Gastrocnemius medialis (tissue), 4 donors: ENCODE measurements around the gene KCNJ10. TPM values are rescaled to one million over a fixed set of nuclear protein-coding genes. Genes with fewer than 3 reads are reported as not detected.

Source experiments
- ATAC-seq, 2 donors: fragments of 150-250 bp; one replicate each; pipeline ENCODE4 v1.9.1; 2016
- DNase-seq, 2 donors: peaks; one replicate each; pipeline ENCODE4 v3.0.0-alpha.2; 2019
- H3K27ac ChIP-seq, 4 donors: fragments of 200-600 bp; sonication (generic); 1 replicate in 1 of 4; 2 replicates in 3 of 4; pipeline ENCODE4 v1.5.1; 2016 to 2018; ENCODE audit warnings: mild to moderate bottlenecking in 2 of 4, moderate library complexity in 1 of 4
- H3K27me3 ChIP-seq, 3 donors: fragments of 200-600 bp; sonication (generic) in 2 of 3; 1 replicate in 1 of 3; 2 replicates in 2 of 3; pipeline versions ENCODE4 v1.5.1 to v1.6.0; 2016 to 2019; ENCODE audit warnings: mild to moderate bottlenecking in 1 of 3, moderate library complexity in 1 of 3
- H3K36me3 ChIP-seq, 2 donors: fragments of 200-600 bp; sonication (generic) in 1 of 2; one replicate each; pipeline ENCODE4 v1.5.1; 2017 to 2018
- H3K4me1 ChIP-seq, 2 donors: fragments of 200-600 bp; sonication (generic) in 1 of 2; one replicate each; pipeline ENCODE4 v1.5.1; 2016 to 2017; ENCODE audit warnings: mild to moderate bottlenecking in 2 of 2
- H3K4me3 ChIP-seq, 4 donors: fragments of 200-600 bp; sonication (generic) in 3 of 4; 1 replicate in 1 of 4; 2 replicates in 3 of 4; pipeline ENCODE4 v1.5.1; 2016 to 2019; ENCODE audit warnings: mild to moderate bottlenecking in 2 of 4
- H3K9me3 ChIP-seq, 3 donors: fragments of 200-600 bp; sonication (generic) in 2 of 3; 1 replicate in 1 of 3; 2 replicates in 2 of 3; pipeline ENCODE4 v1.5.1; 2016 to 2019
- POLR2A ChIP-seq, 2 donors: fragments of 450-650 bp; IDR thresholded peaks; one replicate each; pipeline ENCODE4 v1.6.1; 2017; ENCODE audit warnings: antibody characterized with exemption in 2 of 2, mild to moderate bottlenecking in 2 of 2, moderate library complexity in 2 of 2
- in situ Hi-C, 4 donors: fragments of 200-750 bp; cut with MboI; loops; one replicate each; pipeline versions ENCODE4 v1.15.0 to v1.8.0; 2017; ENCODE audit warnings: low sequenced_read_pairs in 4 of 4
- intact Hi-C: fragments of 100-400 bp; cut with DNase I; formaldehyde crosslinking; loops from one replicate; pipeline ENCODE4 v1.15.1; 2023; ENCODE audit warnings: low total_unique reads
- total RNA-seq, 4 donors: library from RNA; depleted of rRNA; stranded (reverse); fragments of >200 nt; gene quantifications; one replicate each; pipeline versions ENCODE4 v1.1.0 to v1.2.3, GENCODE V29; 2016
- TF ChIP-seq, protein P1 (sequence below), 5 experiments: fragments of 450-650 bp in 3 of 5; fragments of 200-600 bp in 2 of 5; sonication (generic) in 2 of 5; IDR thresholded peaks in 4 of 5; conservative IDR thresholded peaks in 1 of 5; 1 replicate in 4 of 5; 2 replicates in 1 of 5; pipeline ENCODE4 v1.5.1; 2016 to 2019; ENCODE audit warnings: antibody characterized with exemption in 5 of 5, mild to moderate bottlenecking in 3 of 5, moderate library complexity in 3 of 5

KCNJ10 gene
- total RNA-seq, 4 donors from 2014 or later: not detected

DNA sequence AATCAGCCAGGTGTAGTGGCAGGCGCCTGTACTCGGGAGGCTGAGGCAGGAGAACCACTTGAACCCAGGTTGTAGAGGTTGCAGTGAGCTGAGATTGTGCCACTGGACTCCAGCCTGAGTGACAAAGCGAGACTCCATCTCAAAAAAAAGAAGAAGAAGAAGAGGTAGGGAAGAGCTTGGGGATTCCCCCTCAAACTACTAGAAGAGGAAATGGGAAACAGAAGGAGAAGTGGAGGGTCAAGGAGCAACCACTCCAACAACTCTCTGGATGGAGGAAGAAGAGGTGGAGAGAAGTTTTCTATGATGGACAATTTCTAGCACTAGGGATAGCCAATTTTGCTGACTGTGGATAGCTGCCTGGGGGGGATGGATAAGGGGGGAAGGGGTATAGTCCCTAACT lies 101.1 kb downstream of the KCNJ10 start:
- DNase-seq: no peak
- in situ Hi-C loops: no loop called here

DNA sequence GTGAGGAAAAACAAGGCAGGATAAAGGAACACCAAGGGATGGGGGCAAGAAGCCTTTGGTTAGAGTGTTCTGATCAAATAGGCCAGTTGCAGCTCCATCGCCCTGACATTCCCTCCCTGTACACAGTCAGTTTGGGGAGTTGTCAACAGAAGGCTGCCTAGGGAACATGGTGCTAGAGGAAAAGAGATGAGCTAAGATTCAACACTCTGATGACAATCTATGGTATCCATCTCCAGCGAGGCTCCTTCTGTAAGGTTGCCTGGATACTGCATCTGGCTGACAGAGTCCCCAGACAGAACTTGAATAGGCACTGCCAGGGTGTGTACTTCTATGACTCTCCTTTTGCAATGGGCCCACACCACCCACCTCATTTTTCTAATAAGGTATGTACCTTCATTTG lies 104.7 kb downstream of the KCNJ10 start:
- Histone ChIP-seq H3K9me3 (no peaks in the 10 kb centered on the region), H3K27me3 (peaks cover 0 to 2% (median 0%) of the 10 kb centered on the region in 3 donors), H3K36me3 (no peaks in the 10 kb centered on the region), H3K4me1 (no peaks in the 10 kb centered on the region), H3K4me3 (no peak overlapping the region), H3K27ac (no peak overlapping the region)
- in situ Hi-C loops: no loop called here
- TF ChIP-seq, protein P1, sequence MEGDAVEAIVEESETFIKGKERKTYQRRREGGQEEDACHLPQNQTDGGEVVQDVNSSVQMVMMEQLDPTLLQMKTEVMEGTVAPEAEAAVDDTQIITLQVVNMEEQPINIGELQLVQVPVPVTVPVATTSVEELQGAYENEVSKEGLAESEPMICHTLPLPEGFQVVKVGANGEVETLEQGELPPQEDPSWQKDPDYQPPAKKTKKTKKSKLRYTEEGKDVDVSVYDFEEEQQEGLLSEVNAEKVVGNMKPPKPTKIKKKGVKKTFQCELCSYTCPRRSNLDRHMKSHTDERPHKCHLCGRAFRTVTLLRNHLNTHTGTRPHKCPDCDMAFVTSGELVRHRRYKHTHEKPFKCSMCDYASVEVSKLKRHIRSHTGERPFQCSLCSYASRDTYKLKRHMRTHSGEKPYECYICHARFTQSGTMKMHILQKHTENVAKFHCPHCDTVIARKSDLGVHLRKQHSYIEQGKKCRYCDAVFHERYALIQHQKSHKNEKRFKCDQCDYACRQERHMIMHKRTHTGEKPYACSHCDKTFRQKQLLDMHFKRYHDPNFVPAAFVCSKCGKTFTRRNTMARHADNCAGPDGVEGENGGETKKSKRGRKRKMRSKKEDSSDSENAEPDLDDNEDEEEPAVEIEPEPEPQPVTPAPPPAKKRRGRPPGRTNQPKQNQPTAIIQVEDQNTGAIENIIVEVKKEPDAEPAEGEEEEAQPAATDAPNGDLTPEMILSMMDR (IDR thresholded peaks at IDR 0.05 in 4 of 5, conservative IDR thresholded peaks at IDR 0.05 in 1 of 5): no peak
- TF ChIP-seq POLR2A (IDR thresholded peaks at IDR 0.05): no peak
- ATAC-seq (no peak), DNase-seq (no peak)
- intact Hi-C loops: no loop called here

More for the DNA sequence above, 101.1 kb downstream of the KCNJ10 start:
- H3K27ac ChIP-seq: no peak overlapping the region
- no peak overlapping the region for H3K4me3 ChIP-seq
- intact Hi-C loops: no loop called here
- ATAC-seq: no peak
- no peaks in the 10 kb centered on the region for H3K4me1 ChIP-seq
- H3K27me3 ChIP-seq: peaks cover 0 to 2% (median 0%) of the 10 kb centered on the region in 3 donors
- TF ChIP-seq POLR2A (IDR thresholded peaks at IDR 0.05): no peak
- TF ChIP-seq, protein P1 (IDR thresholded peaks at IDR 0.05 in 4 of 5, conservative IDR thresholded peaks at IDR 0.05 in 1 of 5): no peak
- H3K9me3 ChIP-seq: no peaks in the 10 kb centered on the region
- H3K36me3 ChIP-seq: no peaks in the 10 kb centered on the region

DNA sequence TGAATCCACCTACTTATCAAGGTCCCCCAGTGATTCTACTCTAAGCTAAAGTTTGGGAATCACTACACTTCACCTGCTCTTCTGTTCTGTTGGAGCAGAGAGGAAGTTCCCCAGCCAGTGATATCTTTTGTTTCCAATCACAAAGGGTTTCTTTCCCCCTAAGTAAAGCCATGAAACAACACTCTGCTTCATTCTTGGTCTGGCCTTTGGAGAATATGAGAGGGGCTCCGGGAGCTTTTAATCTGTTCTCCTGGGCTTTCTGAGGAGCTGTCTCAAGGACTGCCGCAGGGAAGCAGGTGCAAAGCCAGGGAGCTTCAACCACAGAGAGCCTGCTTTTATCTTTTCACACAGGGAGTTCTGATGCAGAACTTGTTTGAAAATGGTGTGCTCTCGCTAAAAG lies 105.8 kb downstream of the KCNJ10 start:
- intact Hi-C loops: no loop called here
- Histone ChIP-seq H3K9me3 (no peaks in the 10 kb centered on the region), H3K4me3 (no peak overlapping the region), H3K27me3 (peaks cover 0 to 2% (median 0%) of the 10 kb centered on the region in 3 donors), H3K27ac (no peak overlapping the region), H3K4me1 (no peaks in the 10 kb centered on the region), H3K36me3 (no peaks in the 10 kb centered on the region)
- no peak for TF ChIP-seq POLR2A (IDR thresholded peaks at IDR 0.05)
- TF ChIP-seq, protein P1 (IDR thresholded peaks at IDR 0.05 in 4 of 5, conservative IDR thresholded peaks at IDR 0.05 in 1 of 5): no peak
- no peak for DNase-seq
- no peak for ATAC-seq
- in situ Hi-C loops: no loop called here

DNA sequence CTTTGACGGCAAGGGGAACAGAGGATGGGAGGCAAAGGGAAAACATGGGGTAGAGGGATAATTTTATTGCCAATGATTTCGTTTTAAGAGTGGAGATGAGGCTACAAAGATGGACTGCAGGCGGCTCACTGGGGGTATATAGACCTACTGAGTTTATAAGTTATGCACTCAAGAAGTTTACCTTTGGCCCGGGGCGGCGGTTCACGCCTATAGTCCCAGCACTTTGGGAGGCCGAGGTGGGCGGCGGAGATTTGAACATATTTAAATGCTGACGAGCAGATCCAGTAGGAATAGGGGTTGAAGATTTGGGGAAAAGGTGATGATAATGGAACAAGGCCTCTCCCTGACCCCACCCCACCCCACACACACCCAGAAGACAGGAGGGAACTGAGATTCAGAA lies 107.8 kb downstream of the KCNJ10 start:
- no peak for DNase-seq

More for the DNA sequence above, 107.8 kb downstream of the KCNJ10 start:
- in situ Hi-C loops: no loop called here
- intact Hi-C loops: no loop called here
- no peak overlapping the region for H3K4me3 ChIP-seq
- no peaks in the 10 kb centered on the region for H3K4me1 ChIP-seq
- no peak for ATAC-seq
- no peaks in the 10 kb centered on the region for H3K36me3 ChIP-seq
- no peak overlapping the region for H3K27ac ChIP-seq
- TF ChIP-seq, protein P1 (IDR thresholded peaks at IDR 0.05 in 4 of 5, conservative IDR thresholded peaks at IDR 0.05 in 1 of 5): no peak
- no peak for TF ChIP-seq POLR2A (IDR thresholded peaks at IDR 0.05)
- H3K27me3 ChIP-seq: peaks cover 0 to 2% (median 0%) of the 10 kb centered on the region in 3 donors
- H3K9me3 ChIP-seq: no peaks in the 10 kb centered on the region
